NCI-H748 (cell line): Measurements from ENCODE around the gene CAPN7.

Source experiments
- DNase-seq: peaks from one replicate; lab custom pipeline; 2025; ENCODE audit not compliant: unreplicated experiment; lab: John Stamatoyannopoulos, UW

The CAPN7 gene

DNA sequence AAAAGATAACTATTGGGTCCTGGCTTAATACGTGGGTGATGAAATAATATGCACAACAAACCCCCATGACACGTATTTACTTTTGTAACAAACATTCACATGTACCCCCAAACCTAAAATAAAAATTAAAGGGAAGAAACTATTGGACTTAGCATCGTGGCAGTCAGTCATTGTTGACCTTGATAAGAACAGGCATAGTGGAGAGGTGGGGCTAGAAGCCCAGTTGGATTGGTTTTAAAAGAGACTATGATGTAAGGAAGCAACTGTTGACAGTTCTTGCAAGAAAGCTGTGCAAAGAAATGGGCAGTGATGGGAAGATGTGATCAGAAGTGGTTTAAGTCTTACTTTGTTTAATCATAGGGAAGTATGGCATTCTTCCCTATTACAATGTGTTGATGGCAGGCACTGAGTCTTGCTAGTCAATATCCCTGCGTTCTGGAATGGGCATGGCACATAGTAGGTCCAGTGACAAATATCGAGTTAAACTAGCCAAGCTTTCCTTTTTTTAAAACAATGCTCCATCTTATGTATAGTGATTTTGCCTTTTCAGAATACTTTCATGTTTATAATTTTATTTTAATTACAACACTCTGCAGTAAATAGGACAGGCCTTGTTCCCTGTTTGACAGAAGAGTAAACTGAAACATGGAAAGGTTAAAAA lies 37.9 kb downstream of the CAPN7 start:
- no peak for DNase-seq

DNA sequence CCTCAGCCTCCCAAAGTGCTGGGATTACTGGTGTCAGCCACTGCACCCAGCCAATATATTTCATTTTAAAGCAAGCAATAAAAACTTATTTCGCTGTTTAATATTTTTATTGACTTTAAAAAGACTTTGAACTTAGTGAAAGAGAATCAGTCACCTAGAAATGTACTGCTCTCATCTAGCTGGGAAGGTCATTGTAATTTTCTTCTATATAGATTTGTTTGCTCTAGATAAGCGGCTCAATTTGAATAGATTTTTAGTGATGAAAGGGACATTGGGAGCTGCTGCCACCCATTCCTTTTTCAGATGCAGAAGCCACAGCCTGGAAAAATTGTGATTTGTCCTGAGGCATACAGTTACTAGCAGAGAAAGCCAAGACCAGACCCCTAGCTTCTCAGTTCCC lies 40.1 kb downstream of the CAPN7 start:
- DNase-seq = no peak

- no peak for DNase-seq
These were observed 47.1 kb downstream of the CAPN7 start for GRCh38 chr3:15253023-15253697.

DNA sequence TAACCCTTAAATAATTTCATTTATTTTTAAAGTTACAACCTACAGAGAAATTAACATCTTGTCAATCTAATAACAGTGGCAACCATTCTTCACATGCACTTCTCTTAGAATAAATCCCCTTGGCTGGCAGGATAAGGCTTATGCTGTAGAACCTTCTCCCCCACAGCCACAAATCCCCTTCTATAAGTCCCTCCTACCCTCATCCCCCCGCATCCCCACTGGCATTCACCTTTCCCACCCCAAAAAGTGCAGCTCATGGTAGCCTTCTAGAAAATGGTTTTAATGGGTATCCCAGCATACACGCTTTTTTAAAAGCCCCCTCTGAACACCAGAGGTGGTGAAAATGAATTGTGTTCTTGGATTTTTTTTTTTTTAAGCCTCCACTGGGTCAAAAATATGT lies 49.2 kb downstream of the CAPN7 start:
- DNase-seq = no peak

DNA sequence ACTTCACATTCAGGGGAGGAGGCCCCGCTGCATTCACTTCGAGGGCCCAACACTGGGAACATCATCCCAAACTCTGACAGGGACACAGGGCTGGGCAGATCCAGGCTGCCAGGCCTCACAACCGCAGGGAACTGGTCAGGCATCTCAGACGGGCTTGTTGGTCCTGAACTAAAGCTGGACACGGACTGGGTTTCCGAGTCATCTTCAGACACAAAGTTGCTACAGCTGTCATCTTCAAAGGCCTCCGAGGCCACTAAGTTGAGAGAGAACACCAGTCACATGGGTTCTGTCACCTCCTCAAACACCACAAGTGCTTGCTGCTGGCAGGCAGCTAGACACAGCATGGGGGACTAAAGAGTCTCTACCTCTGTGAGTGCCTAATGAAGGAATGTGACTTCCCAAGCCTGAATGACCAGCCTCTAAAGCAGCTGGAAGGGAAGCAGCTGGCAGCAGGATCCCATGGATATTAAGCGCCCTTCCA lies 50.9 kb downstream of the CAPN7 start:
- DNase-seq = no peak

GRCh38 chr3:15258720-15259119 lies 52.7 kb downstream of the CAPN7 start:
- DNase-seq = no peak

DNA sequence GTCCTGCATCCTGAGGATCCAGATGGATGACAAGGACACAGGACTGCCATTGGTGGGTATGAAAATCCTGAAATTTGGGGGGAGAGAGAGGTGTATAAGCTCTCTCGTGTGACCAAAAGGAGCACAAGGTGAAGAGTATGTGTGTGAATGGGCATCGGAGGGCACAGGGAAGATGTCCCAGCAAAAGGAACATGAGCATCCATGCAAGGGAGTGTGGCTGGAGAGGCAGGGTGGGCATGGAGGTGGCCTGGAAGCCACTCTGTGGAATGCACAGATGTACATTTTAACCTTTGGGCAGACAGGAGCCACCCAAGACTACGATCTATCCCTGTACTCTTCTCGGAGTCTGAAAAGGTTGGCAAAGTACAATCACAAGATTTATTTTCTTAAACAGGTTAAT lies 54.5 kb downstream of the CAPN7 start:
- DNase-seq = no peak

- DNase-seq = no peak
These were observed 55.2 kb downstream of the CAPN7 start for GRCh38 chr3:15261274-15261673.

GRCh38 chr3:15262021-15262420 lies 56.0 kb downstream of the CAPN7 start:
- DNase-seq = no peak

DNA sequence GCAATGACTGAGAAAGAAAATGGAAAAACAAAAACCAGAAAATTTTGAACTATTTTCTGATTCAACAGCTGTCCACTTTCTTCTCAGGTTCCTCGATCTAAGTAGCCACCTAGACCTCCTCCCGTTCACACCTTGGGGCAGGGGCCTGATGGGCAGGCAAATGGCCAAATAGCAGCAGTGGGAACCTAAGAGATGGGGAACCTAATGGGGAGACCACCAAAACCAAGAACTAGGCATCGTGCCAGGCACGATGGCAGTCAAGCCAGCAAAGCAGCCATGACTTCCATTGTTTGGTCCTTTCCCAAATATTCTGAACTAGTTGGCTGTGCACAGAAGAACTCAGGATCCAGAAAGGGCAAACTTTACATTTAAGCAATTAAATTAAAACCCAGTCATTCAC lies 57.1 kb downstream of the CAPN7 start:
- DNase-seq = no peak

GRCh38 chr3:15263926-15264325 lies 57.9 kb downstream of the CAPN7 start:
- DNase-seq = no peak

GRCh38 chr3:15264486-15264885 lies 58.4 kb downstream of the CAPN7 start:
- no peak for DNase-seq

GRCh38 chr3:15265655-15266509 lies 59.8 kb downstream of the CAPN7 start:
- no peak for DNase-seq

DNA sequence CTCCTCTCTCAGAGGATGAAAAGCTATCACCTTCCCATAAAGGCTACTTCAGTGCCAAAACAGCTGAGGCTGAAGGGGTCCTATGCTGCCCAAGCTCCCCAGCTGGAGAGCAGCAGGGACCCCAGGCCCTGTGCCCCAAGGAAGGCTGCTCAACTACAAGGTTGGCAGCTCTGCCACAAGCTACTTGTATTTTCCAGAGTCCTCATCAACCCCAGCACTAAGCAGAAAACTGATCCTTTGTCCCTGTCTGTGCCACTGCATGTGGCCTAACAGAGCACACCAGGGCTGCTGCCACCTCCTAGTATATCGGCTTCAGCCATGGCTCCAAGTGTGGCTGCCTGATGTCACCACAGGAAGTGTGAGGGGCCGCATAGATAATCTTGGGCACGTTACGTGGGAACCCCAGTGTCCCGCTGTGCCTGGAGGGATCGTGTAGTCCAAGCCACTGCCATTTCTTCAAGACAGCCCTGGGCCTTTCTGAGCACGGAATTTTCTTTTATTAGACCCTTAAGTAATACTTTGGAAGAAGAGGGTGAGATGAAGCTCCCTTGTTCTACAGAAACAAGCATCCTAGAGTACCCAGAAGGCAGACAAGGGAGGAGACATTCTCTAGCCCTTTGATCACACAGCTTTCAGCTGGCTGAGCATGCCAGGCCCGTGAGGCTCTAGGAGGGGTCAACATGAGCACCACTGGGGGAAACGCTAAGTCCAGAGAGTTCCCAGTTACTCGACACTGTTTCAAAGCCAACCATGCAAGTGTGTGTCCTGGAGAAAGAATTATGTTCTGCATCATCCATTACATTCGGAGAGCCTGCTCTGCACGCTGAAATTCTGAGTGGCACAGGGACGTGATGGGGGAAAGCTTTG lies 60.7 kb downstream of the CAPN7 start:
- no peak for DNase-seq

- DNase-seq = no peak
These were observed 61.5 kb downstream of the CAPN7 start for GRCh38 chr3:15267502-15267901.

DNA sequence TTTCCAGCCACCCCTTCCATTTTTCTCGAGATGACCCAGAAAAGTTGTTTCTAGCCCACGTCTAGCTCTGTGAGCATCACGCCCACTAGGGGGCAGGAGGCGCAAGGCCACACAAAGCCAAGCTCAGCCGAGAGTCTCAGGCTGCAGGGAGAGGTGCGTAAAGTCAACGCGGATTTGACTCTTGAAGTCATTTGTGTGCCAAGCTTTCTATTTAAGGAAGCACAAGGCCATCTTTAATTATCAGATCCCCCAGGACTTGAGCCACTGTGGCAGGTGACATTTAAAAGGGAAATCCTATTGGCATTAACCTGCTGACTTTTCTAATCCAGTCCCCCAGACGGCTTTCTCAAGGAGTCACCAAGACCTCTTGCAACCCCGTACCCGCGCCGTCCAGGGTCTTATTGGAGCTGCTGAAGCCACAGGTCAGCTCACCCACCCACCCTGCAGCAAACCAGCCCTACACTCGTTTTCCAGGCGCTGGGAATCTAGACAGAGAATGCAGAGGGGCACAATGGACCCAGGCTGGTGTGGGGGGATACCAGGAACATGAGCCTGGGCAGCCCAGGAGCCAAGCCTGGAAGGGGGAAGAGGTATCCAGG lies 62.1 kb downstream of the CAPN7 start:
- peak; percentile 72 for DNase-seq

GRCh38 chr3:15269091-15269989 lies 63.3 kb downstream of the CAPN7 start:
- DNase-seq = no peak

DNA sequence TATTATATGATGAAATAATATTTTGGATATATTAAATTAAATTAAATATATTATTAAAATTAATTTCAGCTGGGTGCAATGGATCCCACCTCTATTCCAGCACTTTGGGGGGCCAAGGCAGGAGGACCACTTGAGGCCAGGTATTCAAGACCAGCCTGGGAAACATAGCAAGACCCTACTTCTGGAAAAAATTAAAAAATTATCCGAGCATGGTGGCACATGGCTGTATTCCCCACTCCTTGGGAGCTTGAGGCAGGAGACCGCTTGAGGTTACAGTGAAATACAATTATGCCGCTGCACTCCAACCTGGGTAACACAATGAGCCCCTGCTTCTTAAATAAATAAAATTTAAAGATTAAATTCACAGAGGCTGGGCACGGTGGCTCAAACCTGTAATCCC lies 65.0 kb downstream of the CAPN7 start:
- DNase-seq = no peak

DNA sequence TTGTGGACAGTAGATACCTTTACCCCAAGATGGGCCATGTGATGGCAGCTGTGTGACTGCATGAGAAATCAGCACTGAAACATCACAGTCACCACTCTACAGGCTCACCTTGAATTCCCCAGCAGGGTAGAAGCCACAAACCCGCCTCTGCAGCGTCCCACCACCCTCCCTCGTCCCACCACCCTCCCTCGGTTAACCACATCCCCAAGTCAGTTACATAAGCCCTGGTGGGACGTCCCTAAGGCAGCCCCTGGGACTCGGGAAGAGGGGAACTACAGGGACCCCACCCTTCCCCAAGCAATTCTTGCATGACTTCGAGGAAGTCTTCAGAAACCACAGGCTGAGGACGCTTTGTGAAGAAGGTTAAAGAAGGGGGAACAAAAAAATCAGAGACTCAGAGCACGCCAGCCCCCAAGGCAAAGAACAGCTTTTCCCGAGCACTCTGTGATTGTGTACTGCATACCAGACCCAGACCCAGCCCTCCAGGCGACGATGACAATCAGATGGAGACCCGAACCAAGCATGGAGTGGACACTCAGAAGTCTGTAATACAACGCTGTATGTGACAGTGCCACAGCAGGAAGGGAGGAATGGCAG lies 65.8 kb downstream of the CAPN7 start:
- no peak for DNase-seq
